Thyroid gland (tissue), 4 donors: Measurements from ENCODE around the gene POLR3G. TPM values are rescaled to one million over a fixed set of nuclear protein-coding genes. Genes with fewer than 3 reads are reported as not detected.
A peak's percentile ranks its signal among the peaks of the same experiment; 100 is the strongest.

ENCODE experiments used
- DNase-seq, 2 donors: peaks; one replicate each; pipeline ENCODE4 v3.0.0-alpha.2; 2019
- H3K27ac ChIP-seq, 3 donors: fragments of 200-600 bp; sonication (generic); 1 replicate in 2 of 3; 2 replicates in 1 of 3; pipeline ENCODE4 v1.5.1; 2016 to 2019; ENCODE audit warnings: mild to moderate bottlenecking in 1 of 3, moderate library complexity in 1 of 3
- H3K27me3 ChIP-seq: fragments of 200-600 bp; sonication (generic); one replicate; pipeline ENCODE4 v1.5.1; 2019
- H3K36me3 ChIP-seq, 2 donors: fragments of 200-600 bp; sonication (generic); one replicate each; pipeline ENCODE4 v1.5.1; 2016 to 2019
- H3K4me1 ChIP-seq, 2 donors: fragments of 200-600 bp; sonication (generic); one replicate each; pipeline ENCODE4 v1.5.1; 2017 to 2019
- H3K4me3 ChIP-seq, 3 donors: fragments of 200-600 bp; sonication (generic); replicated peaks in 1 of 3; 1 replicate in 2 of 3; 2 replicates in 1 of 3; pipeline ENCODE4 v1.5.1; 2016; ENCODE audit warnings: mild to moderate bottlenecking in 1 of 3
- H3K9me3 ChIP-seq: fragments of 200-600 bp; sonication (generic); one replicate; pipeline ENCODE4 v1.5.1; 2017
- CTCF ChIP-seq, 6 experiments: fragments of 200-600 bp in 3 of 6; fragments of 450-650 bp in 3 of 6; sonication (generic) in 3 of 6; IDR thresholded peaks; one replicate each; pipeline ENCODE4 v1.5.1; 2016 to 2019; ENCODE audit warnings: antibody characterized with exemption in 6 of 6, mild to moderate bottlenecking in 2 of 6, inconsistent platforms in 1 of 6, moderate library complexity in 1 of 6
- POLR2A ChIP-seq, 2 donors: fragments of 450-650 bp; IDR thresholded peaks; one replicate each; pipeline ENCODE4 v1.6.1; 2017; ENCODE audit warnings: antibody characterized with exemption in 2 of 2, mild to moderate bottlenecking in 2 of 2, moderate library complexity in 1 of 2
- WGBS, 2 donors: methylation state at CpG; one replicate each; pipeline ENCODE4 v1.1.5; 2017; 5-methylcytosine and 5-hydroxymethylcytosine counted together
- intact Hi-C: fragments of 100-400 bp; cut with DNase I; formaldehyde crosslinking; loops from one replicate; pipeline ENCODE4 v1.15.1; 2023
- total RNA-seq, 4 donors: library from RNA; depleted of rRNA; stranded (reverse); fragments of >200 nt; gene quantifications; one replicate each; pipeline ENCODE4 v1.2.3, GENCODE V29; 2016

POLR3G gene
- total RNA-seq, 4 donors from 2014 or later, result 1.0 to 4.0 (median 1.8) TPM

GRCh38 chr5:90554358-90555006 lies 79.8 kb downstream of the POLR3G start:
- Histone ChIP-seq H3K4me1 (peaks cover 0 to 4% of the 10 kb centered on the region in 2 donors), H3K36me3 (no peaks in the 10 kb centered on the region), H3K4me3 (no peak overlapping the region), H3K27me3 (no peaks in the 10 kb centered on the region), H3K9me3 (no peaks in the 10 kb centered on the region), H3K27ac (no peak overlapping the region)
- intact Hi-C loops, result no loop called here
- WGBS, 2 donors, result 83 to 89% methylated on average over 4 of the region's 4 CpGs
- TF ChIP-seq CTCF (IDR thresholded peaks at IDR 0.05), result no peak
- TF ChIP-seq POLR2A (IDR thresholded peaks at IDR 0.05), result no peak
- no peak for DNase-seq

GRCh38 chr5:90555666-90556065 lies 81.0 kb downstream of the POLR3G start:
- H3K4me3 ChIP-seq, result no peak overlapping the region
- peak overlapping the region in 1 of 3 donors; percentile 6 for H3K27ac ChIP-seq
- no peak for DNase-seq
- peaks cover 0 to 4% of the 10 kb centered on the region in 2 donors for H3K4me1 ChIP-seq
- H3K27me3 ChIP-seq, result no peaks in the 10 kb centered on the region
- no peak for TF ChIP-seq POLR2A (IDR thresholded peaks at IDR 0.05)
- TF ChIP-seq CTCF (IDR thresholded peaks at IDR 0.05), result no peak
- no peaks in the 10 kb centered on the region for H3K36me3 ChIP-seq
- no peaks in the 10 kb centered on the region for H3K9me3 ChIP-seq
- intact Hi-C loops, result no loop called here

GRCh38 chr5:90557391-90557790 lies 82.7 kb downstream of the POLR3G start:
- Histone ChIP-seq H3K27ac (no peak overlapping the region), H3K27me3 (no peaks in the 10 kb centered on the region), H3K4me3 (no peak overlapping the region), H3K36me3 (no peaks in the 10 kb centered on the region), H3K4me1 (peaks cover 0 to 4% of the 10 kb centered on the region in 2 donors), H3K9me3 (no peaks in the 10 kb centered on the region)
- WGBS, 2 donors, result 36 to 47% methylated on average over 9 of the region's 9 CpGs
- TF ChIP-seq CTCF (IDR thresholded peaks at IDR 0.05), result no peak
- TF ChIP-seq POLR2A (IDR thresholded peaks at IDR 0.05), result no peak
- no peak for DNase-seq
- intact Hi-C loops, result no loop called here

- no peaks in the 10 kb centered on the region for H3K27me3 ChIP-seq
- no peak overlapping the region for H3K27ac ChIP-seq
These were observed 83.2 kb downstream of the POLR3G start for GRCh38 chr5:90557871-90558270.

More at GRCh38 chr5:90557871-90558270, 83.2 kb downstream of the POLR3G start:
- intact Hi-C loops, result no loop called here
- TF ChIP-seq CTCF (IDR thresholded peaks at IDR 0.05), result no peak
- no peak for TF ChIP-seq POLR2A (IDR thresholded peaks at IDR 0.05)
- no peaks in the 10 kb centered on the region for H3K9me3 ChIP-seq
- 14 to 21% methylated on average over 3 of the region's 3 CpGs for WGBS, 2 donors
- H3K36me3 ChIP-seq, result no peaks in the 10 kb centered on the region
- H3K4me1 ChIP-seq, result peaks cover 0 to 4% of the 10 kb centered on the region in 2 donors
- no peak for DNase-seq
- peak overlapping the region in 2 of 3 donors; percentile 39 to 57 for H3K4me3 ChIP-seq
